HG02885 (cell line): Measurements from ENCODE around the gene CHCHD3.

Experiments
- ATAC-seq: cut with Tn5 transposase; IDR thresholded peaks from one replicate; pipeline ENCODE4 v1.9.1; 2021; ENCODE audit warnings: mild to moderate bottlenecking; ENCODE audit not compliant: unreplicated experiment, poor library complexity

CHCHD3 gene

DNA sequence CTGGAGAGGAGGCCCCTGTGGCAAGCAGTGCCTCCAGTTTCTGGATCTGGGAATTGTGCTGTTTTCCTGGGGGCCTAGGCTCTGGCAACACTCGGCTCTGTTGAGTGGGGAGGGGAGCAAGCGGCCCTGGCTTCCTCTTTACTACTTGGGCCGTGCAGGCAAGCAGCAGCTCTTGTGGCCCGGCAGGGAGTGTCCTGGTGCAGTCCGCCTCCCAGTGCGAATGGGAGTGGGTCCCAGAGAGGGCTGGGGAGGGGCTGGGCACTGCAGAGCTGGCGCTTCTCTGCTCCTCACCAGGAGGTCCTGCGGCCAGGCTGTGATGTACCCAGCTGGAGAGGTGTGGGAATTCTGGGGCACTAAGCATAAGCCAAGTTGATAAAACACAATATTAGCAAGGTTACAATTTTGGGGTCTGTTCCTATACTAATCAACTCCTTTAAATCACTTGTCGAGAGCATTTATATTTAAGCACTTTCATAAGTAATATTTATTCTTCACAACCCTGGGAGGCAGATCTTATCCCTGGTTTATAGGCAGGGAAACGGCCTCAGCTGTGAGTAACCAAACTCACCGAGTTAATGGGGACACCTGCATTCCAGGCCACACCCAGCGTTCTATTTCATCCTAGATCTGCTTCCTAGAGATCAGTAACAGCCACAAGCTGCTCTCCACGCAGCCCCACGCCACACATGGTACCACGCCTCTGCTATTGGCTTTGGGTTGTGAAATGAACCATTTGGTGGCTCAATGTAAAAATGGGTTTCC, 322.2 kb downstream of the CHCHD3 start:
- ATAC-seq = no peak

DNA sequence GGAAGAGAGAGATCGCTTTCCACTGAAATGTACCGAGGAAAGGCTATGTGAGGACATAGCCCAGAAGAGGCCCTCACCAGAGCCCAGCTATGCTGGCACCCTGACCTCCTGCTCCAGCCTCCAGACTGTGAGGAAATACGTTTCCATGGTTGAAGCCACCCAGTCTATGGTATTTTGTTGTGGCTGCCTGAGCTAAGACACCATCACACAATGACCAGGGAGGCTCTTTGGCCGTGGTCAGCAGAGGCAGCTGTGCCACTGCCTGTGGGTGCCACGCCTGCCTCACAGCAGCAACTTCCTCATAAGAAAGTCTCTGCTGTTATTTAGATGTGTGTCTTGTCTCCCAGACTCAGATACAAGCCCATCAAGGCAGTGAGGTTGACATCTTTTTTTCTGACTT, 322.9 kb downstream of the CHCHD3 start:
- ATAC-seq = no peak

DNA sequence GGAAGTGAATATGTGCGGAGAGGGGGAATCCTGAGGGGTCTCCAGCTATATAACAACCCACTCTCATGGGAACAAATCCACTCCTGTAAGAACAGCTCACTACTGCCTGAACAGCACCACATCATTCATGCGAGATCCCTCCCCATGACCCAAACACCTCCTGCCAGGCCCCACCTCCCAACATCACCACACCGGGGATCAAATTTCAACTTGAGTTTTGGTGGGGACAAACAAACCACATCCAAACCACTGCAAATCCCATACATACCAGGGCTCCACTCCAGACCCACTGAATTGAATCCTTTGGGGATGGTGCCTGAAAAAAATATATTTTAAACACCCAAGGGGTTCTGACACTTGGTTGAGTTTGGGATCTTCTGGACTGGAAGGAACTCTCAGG, 324.1 kb downstream of the CHCHD3 start:
- no peak for ATAC-seq

DNA sequence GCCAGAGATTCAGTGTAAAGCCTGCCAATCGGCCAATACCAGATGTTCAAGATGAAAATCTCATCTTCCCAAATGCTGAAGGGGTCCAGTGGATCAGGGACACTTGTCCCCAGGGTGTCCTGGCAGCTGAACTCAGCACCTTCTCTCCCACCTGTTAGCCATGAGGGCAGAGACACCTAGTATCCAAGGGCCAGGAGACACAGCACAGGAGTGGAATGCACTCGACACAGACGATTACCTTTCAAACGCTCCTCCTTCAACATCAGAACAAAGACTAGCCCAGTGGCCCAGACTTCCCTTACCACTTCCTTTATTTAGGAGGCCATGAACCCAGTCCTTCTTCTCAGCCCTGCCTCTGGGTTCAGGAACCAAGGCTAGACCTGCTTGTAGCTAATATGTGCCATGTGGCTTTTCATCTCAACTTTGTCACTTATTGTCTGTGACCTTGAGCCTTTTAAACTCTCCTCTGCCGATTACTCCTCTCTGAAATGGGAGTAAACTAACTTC, 325.4 kb downstream of the CHCHD3 start:
- ATAC-seq = no peak

DNA sequence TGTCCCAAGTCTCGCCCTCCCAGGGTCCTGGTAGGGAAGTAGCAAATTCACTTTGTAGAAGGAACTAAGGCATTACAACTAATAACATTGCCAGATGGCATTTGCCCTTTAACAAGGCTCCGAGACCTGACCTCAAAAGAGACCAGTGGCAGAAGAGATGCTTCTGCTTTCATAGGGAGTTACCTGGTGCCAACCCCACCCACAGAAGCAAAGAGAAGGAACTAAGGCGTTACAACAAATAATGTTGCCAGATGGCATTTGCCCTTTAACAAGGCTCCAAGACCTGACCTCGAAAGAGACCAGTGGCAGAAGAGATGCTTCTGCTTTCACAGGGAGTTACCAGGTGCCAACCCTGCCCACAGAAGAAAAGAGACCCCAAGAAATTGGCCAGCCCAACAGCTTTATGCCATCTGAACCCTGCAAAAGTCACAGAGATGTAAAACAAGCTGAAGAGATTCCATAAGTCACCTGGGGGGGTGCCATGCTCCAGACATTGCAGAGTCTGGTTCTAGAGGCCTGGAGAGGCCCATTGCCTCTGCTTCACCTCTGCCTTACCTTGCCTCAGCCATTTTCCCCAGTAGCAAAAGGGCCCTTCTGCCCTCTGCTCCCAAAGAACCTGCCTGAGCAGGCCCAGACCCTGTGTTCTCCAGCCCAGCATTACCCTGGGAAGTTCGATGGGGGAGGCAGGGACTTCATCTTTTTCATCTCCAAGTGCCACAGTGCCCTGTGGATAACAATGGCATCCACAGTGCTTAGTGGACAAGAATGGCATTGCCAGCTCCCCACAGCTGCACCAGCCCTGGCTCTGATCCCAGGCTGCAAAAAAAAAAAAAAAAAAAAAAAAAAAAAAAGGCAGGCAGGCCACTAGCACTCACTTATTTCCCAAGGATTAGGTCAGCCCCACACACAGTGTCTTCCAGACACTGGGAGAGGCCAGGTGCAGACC, 326.1 kb downstream of the CHCHD3 start:
- ATAC-seq = no peak

DNA sequence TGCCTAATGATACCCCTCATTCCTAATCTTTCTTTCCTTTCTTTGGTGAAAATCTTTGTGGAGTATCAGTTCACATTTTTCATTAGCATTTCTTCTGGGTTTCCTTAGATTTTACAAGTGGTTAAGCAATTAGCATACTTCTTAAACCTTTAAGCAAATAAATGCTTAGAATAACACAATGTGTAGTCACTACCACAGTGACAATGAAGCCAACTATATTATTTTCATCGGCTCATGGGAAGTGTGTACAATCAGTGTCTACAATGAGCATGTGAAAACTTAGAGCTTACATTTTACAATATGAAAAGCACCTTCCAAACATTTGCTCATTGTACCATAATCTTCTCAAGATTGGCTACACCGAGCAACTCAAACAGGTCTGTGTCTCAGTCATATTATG, 329.5 kb downstream of the CHCHD3 start:
- no peak for ATAC-seq

DNA sequence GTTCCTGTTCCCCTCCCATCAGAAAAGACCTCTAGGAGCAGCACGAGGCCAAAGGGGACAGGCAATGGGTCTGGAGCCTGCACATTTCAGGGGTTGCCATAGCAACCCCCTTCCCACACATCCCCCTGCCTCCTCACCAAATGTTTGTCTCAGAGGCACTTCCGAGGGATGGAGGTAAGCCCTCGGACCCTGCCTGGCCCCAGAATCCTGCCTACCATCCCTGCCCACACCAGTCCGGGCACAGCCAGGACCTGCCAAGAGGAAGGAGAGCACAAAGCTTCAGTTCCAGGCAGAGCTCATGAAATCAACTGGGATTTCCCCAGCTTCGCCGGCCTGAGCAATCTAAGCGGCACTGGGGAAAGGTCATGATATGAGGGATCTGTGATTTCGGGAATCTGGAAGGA, 330.6 kb downstream of the CHCHD3 start:
- ATAC-seq = no peak

DNA sequence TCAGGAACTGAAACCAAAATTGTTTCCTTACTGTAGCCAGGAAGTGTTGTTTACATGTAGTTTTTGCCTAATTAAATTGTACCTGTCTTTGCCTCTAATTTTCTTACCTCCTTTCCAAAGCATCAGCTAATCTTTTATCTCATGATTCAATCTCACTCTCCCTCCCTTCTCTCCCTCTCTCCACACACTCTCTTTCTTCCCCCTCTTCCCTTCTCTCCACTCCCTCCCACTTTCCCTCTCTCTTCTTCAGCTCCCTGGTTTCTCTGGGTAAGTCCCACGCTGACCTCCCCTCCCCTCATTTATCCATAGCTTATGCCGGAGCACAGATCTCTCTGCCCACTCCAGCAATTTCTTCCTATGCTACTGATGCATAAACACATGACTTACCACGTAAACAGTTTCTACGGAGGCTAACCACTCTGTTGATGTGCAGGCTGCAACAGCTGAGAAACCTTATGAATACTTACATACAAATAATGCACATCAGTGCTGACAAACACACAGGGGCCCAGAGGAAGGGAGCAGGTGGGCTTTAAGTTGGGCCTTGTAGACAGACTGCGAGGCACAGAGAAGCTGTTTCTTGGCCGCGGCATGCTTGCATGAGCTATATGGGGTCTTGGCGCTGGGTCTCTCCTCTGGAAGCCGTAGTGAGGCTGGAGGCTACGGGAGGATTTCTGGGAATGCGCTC, 331.2 kb downstream of the CHCHD3 start:
- no peak for ATAC-seq

DNA sequence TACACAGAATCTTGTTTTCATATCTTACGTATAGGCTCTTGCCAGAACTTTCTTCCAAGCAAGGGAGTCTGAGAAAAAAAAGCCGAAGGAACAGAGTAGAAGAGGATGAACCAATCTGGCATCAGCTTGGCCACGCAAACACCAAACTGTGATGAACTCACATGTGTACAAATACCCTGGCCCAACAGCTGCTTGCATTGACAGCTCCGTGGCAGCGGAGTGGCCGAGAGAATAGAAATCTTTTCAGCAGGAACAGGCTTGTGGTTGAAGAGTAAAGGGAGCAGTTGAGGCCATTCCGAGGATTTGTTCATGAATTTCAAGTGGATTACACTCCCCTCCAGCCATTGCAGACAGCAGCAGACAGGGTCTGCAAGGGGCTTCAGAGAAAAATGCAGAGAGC, 331.8 kb downstream of the CHCHD3 start:
- no peak for ATAC-seq

DNA sequence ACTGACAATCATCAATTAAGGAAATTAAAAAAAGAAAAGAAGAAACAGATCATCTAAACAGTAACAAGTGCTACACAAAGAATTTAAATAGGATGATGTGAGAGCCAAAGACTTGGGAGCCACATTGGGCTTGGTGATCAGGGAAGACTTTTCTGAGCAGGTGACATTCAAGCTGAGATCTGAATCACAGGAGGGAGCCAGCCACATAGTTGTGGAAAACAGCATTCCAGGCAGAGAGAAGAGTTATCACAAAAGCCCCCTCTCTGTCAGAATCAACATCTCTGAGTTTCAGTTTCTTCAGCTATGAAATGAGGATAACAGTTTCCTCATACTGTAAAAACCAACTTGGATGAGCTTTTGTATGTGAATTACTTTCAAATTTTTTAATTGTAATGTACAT, 336.4 kb downstream of the CHCHD3 start:
- ATAC-seq = no peak

DNA sequence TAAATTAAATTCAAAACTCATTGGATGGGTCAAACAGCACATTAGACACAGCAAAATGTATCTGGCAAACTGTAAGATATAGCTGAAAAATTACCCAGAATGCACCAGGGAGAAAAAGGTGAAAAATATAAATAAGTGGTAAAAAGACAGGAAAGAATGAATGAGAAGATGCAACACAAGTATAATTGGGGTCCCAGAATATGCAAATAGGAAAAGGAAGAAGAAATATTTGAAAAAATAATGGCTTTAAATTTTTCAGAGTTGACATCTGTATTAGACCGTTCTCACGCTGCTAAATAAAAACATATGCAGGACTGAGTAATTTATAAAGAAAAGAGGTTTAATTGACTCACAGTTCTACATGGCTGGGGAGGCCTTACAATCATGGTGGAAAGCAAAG, 337.9 kb downstream of the CHCHD3 start:
- ATAC-seq = no peak

DNA sequence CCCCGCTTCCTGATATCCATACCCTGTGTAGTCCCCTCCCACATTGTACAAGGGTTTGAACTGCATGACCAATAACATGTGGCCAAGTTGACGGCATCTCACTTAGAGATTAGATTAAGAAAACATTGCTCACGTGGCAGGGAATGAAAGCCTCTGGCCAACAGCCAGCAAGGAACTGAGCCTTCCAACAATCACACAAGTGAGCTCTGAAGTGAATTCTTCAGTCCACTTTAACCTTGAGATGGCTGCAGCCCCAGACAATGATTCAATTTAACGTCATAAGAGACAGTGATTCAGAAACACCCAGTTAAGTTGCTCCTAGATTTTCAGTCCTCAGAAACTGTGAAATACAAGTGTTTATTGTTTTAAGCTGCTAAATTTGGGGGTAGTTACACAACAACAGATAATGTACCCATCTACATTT, 339.7 kb downstream of the CHCHD3 start:
- no peak for ATAC-seq

DNA sequence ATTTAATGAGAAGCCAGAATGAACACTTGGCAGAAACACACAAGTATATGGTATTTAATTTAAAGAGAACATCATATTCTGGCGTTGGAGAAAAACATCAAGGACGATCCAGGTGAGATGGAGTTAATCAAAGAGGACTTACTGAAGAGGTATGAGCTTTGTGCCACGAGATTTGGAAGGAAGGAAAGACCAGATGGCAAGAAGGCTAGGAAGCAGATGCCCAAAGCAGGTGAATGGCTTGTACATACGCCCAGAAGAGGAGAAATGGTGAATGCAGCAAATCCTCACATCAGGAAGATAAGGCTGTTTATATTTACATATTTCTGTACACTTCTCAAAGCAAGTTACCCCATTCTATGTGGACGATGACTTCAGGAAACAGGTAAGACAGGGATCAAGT, 341.7 kb downstream of the CHCHD3 start:
- ATAC-seq = no peak

DNA sequence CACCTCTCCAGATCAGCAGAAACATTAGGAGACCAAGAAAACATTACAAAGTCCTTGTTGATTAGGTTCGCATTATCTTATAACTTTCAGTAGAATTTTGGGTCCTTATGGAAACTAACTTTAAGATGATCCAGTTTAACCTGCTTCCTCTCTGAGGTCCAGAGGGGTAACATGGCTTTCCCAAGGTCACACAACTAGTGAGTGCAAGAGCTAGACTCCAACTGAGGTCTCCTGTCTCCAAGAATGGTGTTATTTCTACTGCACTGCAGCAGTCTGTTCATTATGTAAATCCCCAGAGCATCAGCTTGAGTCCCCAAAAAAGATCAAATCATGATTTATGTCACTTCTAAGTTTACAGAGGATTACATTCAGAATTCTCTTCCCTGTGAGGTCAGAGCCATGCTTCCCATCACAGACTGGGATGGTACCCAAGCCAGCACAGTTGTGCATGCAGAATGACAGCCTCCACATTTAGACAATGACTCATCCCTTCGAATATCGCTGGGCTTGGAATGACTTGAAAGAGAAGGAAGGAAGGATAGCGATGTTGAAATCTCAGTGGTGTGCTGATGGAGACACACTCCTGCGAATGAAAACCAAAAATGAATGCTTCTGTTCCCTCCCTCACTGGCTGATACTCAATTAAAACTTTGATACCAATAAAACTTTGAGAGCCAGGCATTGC, 342.5 kb downstream of the CHCHD3 start:
- no peak for ATAC-seq

DNA sequence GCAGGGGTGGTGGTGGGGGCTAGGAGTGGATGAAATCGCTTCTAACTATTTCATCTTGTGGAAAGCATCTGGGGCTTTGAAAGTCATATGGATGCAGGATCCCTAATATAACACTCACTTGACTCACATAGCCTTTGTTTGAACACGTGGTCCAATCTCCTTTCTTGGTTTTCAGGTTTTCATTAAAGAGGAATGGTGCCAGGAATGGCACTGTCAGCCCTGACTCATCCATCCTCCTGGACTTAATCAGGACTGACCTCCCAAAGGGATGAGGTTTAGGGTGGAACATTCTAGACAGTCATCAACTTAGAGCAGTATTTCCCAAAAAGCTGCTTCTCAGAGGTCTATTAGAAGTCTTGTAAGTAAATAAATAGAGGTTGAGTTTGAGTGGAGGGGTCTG, 343.6 kb downstream of the CHCHD3 start:
- no peak for ATAC-seq

DNA sequence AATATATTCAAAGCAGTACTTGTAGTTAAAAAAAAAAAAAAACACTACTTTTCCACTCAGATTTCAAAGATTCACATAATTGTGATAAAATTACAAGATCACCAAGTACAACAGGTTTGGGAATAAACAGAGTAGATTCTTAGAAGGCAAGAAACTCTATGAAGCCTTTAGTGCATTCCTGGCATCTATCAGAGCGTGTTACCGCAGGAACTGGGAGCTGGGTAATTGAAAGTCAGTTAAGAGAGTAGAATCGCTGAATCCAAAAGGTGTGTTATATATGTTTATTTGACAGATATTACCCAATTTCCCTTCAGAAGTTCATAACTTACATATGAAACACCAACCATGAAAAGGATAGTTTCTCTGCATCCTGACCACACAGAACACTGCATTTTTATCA, 346.4 kb downstream of the CHCHD3 start:
- no peak for ATAC-seq
